ENCODE results near the gene ZYX.
"Not testable (repeated sequence)": the region's sequence is repeated elsewhere in the genome, so short reads cannot be mapped to it uniquely, and the experiment has no call there.

Gene ZYX

GRCh38 chr7:143396625-143397556 lies 15.7 kb downstream of the ZYX start:
- H3K27ac ChIP-seq (ENCODE audit: low read depth, low read length), result no peak overlapping the region
- H3K9ac ChIP-seq (ENCODE audit: low read length in 5 of 5), result no peak overlapping the region
- no peaks in the 10 kb centered on the region for H3K27me3 ChIP-seq (ENCODE audit: control insufficient read depth in 5 of 5, insufficient read depth in 4 of 5, low read length in 5 of 5)
- H3K4me3 ChIP-seq (ENCODE audit: low read depth in 1 of 5, low read length in 5 of 5), result no peak overlapping the region
- H3K9me3 ChIP-seq (ENCODE audit: control insufficient read depth in 5 of 5, low read length in 5 of 5), result no peaks in the 10 kb centered on the region
- H3K4me1 ChIP-seq (ENCODE audit: control insufficient read depth in 5 of 5, insufficient read depth in 5 of 5, low read length in 5 of 5), result peaks cover 20 to 49% (median 44%) of the 10 kb centered on the region in 5 donors
- H3K36me3 ChIP-seq (ENCODE audit: control insufficient read depth in 5 of 5, insufficient read depth in 5 of 5, low read length in 5 of 5), result peaks cover 0 to 4% (median 0%) of the 10 kb centered on the region in 5 donors

DNA sequence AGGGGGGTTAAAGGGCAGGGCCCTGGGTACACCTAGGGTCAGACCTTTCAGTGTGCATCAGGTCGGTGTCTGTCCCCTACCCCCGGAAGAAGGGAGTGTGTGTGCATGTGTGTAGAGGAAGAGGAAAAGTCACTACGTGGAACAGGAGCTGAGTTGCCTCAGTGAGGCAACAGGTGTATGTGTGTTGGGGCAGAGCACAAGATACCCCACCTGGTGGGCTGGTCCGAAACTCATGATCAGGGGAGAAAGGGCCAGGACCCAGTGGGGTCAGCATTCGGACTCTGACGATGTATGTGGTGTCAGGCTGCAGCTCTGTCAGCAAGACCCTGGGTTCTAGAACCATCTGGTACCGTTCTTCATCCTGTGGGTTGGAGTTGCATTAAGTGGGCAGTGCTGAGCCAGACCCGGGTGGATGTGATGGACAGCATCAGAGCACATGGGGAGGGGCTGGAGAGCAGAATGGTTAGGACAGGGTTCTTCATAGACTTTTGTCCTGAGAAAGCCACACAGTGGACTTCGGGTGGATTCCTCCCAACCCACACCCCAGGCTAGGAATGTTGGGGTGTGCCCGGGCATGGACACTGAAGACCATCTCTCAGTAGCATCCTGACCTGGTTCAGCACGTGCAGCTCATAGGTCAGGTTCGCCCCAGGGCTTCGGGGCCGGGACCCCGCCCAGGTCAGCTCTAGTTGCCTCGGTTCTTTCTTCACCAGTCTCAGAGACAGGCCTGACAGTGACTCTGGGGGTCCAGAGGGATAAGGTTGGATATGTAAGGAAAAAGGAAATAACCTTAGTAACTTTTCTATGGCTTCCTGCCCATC lies 16.8 kb downstream of the ZYX start:
- no peak overlapping the region for H3K27ac ChIP-seq (ENCODE audit: low read depth, low read length)
- H3K4me1 ChIP-seq (ENCODE audit: control insufficient read depth in 5 of 5, insufficient read depth in 5 of 5, low read length in 5 of 5), result peaks cover 15 to 38% (median 34%) of the 10 kb centered on the region in 5 donors
- no peaks in the 10 kb centered on the region for H3K9me3 ChIP-seq (ENCODE audit: control insufficient read depth in 5 of 5, low read length in 5 of 5)
- no peak overlapping the region for H3K4me3 ChIP-seq (ENCODE audit: low read depth in 1 of 5, low read length in 5 of 5)
- H3K36me3 ChIP-seq (ENCODE audit: control insufficient read depth in 5 of 5, insufficient read depth in 5 of 5, low read length in 5 of 5), result peaks cover 0 to 2% (median 0%) of the 10 kb centered on the region in 5 donors
- H3K27me3 ChIP-seq (ENCODE audit: control insufficient read depth in 5 of 5, insufficient read depth in 4 of 5, low read length in 5 of 5), result no peaks in the 10 kb centered on the region
- H3K9ac ChIP-seq (ENCODE audit: low read length in 5 of 5), result no peak overlapping the region

DNA sequence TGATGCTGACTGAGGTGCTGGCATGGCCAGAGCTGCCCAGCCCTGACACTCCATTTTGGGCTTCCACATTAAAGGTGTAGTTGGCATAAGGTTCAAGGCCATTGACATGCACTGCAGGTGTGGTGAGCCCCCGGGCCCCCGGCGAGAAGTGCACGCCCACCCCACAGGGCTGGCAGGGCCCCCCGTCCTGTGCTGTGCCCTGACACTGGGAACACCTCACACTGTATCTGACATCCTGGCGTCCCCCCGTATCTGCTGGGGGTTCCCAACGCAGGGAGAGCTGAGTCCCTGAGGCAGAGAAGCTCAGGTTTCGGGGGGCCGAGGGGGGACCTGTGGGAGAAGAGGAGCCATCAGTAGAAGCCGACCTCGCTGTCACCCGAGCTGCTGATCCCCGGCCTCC lies 17.5 kb downstream of the ZYX start:
- H3K27ac ChIP-seq (ENCODE audit: low read depth, low read length), result no peak overlapping the region
- H3K4me1 ChIP-seq (ENCODE audit: control insufficient read depth in 5 of 5, insufficient read depth in 5 of 5, low read length in 5 of 5), result peaks cover 12 to 32% (median 27%) of the 10 kb centered on the region in 5 donors
- no peak overlapping the region for H3K4me3 ChIP-seq (ENCODE audit: low read depth in 1 of 5, low read length in 5 of 5)
- H3K9ac ChIP-seq (ENCODE audit: low read length in 5 of 5), result no peak overlapping the region
- no peaks in the 10 kb centered on the region for H3K27me3 ChIP-seq (ENCODE audit: control insufficient read depth in 5 of 5, insufficient read depth in 4 of 5, low read length in 5 of 5)
- no peaks in the 10 kb centered on the region for H3K9me3 ChIP-seq (ENCODE audit: control insufficient read depth in 5 of 5, low read length in 5 of 5)
- H3K36me3 ChIP-seq (ENCODE audit: control insufficient read depth in 5 of 5, insufficient read depth in 5 of 5, low read length in 5 of 5), result no peaks in the 10 kb centered on the region

DNA sequence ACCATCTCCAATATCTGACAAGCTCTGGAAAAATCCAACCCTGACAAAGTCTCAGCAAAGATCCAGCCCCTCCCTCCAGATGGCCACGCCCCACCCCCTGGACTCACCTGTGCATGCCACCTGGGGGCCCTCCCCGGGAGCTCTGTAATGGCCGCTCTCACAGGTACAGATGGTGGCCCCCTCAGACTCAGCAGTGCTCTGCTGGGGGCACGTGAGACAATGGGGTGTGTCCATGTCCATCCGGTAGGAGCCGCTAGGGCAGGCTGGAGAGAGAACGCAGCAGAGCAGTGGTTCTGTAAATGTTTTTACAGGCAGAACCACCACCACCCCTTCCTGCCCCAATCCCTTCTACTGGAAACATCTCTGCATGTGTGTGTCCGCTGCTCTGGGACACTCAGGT lies 18.0 kb downstream of the ZYX start:
- H3K9ac ChIP-seq (ENCODE audit: low read length in 5 of 5), result no peak overlapping the region
- no peaks in the 10 kb centered on the region for H3K27me3 ChIP-seq (ENCODE audit: control insufficient read depth in 5 of 5, insufficient read depth in 4 of 5, low read length in 5 of 5)
- H3K9me3 ChIP-seq (ENCODE audit: control insufficient read depth in 5 of 5, low read length in 5 of 5), result no peaks in the 10 kb centered on the region
- H3K4me1 ChIP-seq (ENCODE audit: control insufficient read depth in 5 of 5, insufficient read depth in 5 of 5, low read length in 5 of 5), result peaks cover 12 to 26% (median 24%) of the 10 kb centered on the region in 5 donors
- no peak overlapping the region for H3K27ac ChIP-seq (ENCODE audit: low read depth, low read length)
- no peaks in the 10 kb centered on the region for H3K36me3 ChIP-seq (ENCODE audit: control insufficient read depth in 5 of 5, insufficient read depth in 5 of 5, low read length in 5 of 5)
- H3K4me3 ChIP-seq (ENCODE audit: low read depth in 1 of 5, low read length in 5 of 5), result no peak overlapping the region

DNA sequence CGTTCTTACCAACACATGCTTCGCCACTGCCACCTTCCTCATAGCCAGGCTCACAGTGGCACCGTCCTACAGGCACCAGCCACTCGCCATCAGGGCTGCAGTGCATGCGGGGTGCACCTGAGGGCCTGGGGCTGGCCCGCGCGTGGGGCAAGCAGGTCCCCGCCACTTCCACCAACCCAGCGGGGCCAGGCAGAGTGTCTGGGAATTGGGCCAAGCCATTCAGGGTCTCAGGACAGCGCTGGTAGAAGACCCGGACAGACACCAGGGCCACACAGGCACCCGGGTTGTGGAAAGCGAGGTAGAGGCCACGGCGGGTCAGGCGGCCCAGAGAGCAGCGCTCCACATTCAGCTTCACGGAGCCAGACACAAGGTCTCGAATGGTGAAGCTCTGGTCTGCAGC lies 18.5 kb downstream of the ZYX start:
- Histone ChIP-seq H3K9ac (ENCODE audit: low read length in 5 of 5) (no peak overlapping the region), H3K27me3 (ENCODE audit: control insufficient read depth in 5 of 5, insufficient read depth in 4 of 5, low read length in 5 of 5) (no peaks in the 10 kb centered on the region), H3K4me1 (ENCODE audit: control insufficient read depth in 5 of 5, insufficient read depth in 5 of 5, low read length in 5 of 5) (peaks cover 12 to 24% (median 23%) of the 10 kb centered on the region in 5 donors), H3K36me3 (ENCODE audit: control insufficient read depth in 5 of 5, insufficient read depth in 5 of 5, low read length in 5 of 5) (no peaks in the 10 kb centered on the region), H3K27ac (ENCODE audit: low read depth, low read length) (no peak overlapping the region), H3K9me3 (ENCODE audit: control insufficient read depth in 5 of 5, low read length in 5 of 5) (no peaks in the 10 kb centered on the region), H3K4me3 (ENCODE audit: low read depth in 1 of 5, low read length in 5 of 5) (no peak overlapping the region)

DNA sequence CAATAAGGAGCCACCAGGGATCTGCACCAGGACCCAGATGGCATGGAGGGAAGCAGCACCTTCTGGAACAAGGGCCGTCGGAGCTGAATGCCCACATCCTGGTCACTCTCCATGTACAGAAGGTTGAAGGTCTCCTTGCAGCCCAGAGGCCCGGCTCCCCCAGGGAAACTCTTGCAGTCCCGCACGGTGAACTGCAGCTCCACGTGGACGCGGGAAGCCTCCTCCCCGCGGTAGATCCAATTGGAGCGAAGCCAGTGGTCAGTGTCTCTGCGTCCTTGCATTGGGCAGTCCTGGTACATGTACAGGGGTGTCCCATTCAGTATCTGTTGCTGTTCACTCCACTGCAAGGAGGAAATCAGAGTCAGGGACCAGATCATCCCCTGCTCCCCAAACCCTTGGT lies 20.1 kb downstream of the ZYX start:
- no peaks in the 10 kb centered on the region for H3K27me3 ChIP-seq (ENCODE audit: control insufficient read depth in 5 of 5, insufficient read depth in 4 of 5, low read length in 5 of 5)
- H3K9me3 ChIP-seq (ENCODE audit: control insufficient read depth in 5 of 5, low read length in 5 of 5), result no peaks in the 10 kb centered on the region
- H3K27ac ChIP-seq (ENCODE audit: low read depth, low read length), result no peak overlapping the region
- no peaks in the 10 kb centered on the region for H3K36me3 ChIP-seq (ENCODE audit: control insufficient read depth in 5 of 5, insufficient read depth in 5 of 5, low read length in 5 of 5)
- H3K4me3 ChIP-seq (ENCODE audit: low read depth in 1 of 5, low read length in 5 of 5), result no peak overlapping the region
- peaks cover 4 to 13% (median 13%) of the 10 kb centered on the region in 5 donors for H3K4me1 ChIP-seq (ENCODE audit: control insufficient read depth in 5 of 5, insufficient read depth in 5 of 5, low read length in 5 of 5)
- no peak overlapping the region for H3K9ac ChIP-seq (ENCODE audit: low read length in 5 of 5)

- not testable (repeated sequence) for H3K36me3 ChIP-seq (ENCODE audit: control insufficient read depth in 5 of 5, insufficient read depth in 5 of 5, low read length in 5 of 5); H3K4me3 ChIP-seq (ENCODE audit: low read depth in 1 of 5, low read length in 5 of 5); H3K9ac ChIP-seq (ENCODE audit: low read length in 5 of 5); H3K27me3 ChIP-seq (ENCODE audit: control insufficient read depth in 5 of 5, insufficient read depth in 4 of 5, low read length in 5 of 5); H3K27ac ChIP-seq (ENCODE audit: low read depth, low read length); H3K9me3 ChIP-seq (ENCODE audit: control insufficient read depth in 5 of 5, low read length in 5 of 5); H3K4me1 ChIP-seq (ENCODE audit: control insufficient read depth in 5 of 5, insufficient read depth in 5 of 5, low read length in 5 of 5)
Observed at GRCh38 chr7:143402233-143402632, 21.1 kb downstream of the ZYX start.

DNA sequence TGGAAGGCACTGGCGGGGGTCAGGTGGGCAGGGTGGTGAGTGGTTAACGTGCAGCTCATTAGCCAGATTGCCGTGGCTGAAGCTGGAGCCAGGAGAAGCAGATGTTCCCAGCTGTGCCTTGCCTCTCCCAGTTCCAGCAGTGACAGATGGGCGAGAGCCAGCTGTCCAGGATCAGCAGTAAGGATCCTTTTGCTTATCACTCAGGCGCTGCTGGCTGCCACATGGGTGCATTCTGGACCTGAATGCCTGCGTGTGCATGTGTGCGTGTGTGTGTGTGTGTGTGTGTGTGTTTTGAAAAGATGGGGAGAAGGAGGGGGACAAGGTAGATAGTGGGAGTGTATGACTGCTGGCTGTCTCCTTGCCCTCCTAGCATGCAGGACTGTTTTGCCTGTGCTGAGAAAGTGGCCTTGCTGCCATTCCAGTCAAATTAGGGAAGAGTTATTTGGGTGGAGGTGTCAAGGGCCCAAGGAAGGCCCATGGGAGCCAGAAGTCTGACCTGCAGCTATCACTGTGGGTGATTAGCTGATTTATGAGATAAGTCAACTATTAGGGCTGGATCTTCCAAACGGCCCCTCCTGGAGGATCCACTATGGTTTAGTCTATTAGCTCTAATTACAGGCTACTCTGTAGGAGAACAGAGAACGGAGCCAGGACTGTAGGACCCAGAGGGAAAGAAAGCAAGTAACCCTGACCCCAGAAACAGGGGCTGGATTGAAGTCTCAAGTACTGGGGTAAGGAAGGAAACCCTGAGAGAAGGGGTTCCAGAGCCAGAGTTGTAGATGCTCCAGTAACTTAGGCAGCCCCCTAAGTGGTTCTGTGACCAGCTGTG lies 24.2 kb downstream of the ZYX start:
- peak overlapping the region in 1 of 5 donors; percentile 26 for H3K9ac ChIP-seq (ENCODE audit: low read length in 5 of 5)
- H3K9me3 ChIP-seq (ENCODE audit: control insufficient read depth in 5 of 5, low read length in 5 of 5), result no peaks in the 10 kb centered on the region
- H3K36me3 ChIP-seq (ENCODE audit: control insufficient read depth in 5 of 5, insufficient read depth in 5 of 5, low read length in 5 of 5), result no peaks in the 10 kb centered on the region
- no peaks in the 10 kb centered on the region for H3K27me3 ChIP-seq (ENCODE audit: control insufficient read depth in 5 of 5, insufficient read depth in 4 of 5, low read length in 5 of 5)
- no peak overlapping the region for H3K27ac ChIP-seq (ENCODE audit: low read depth, low read length)
- no peak overlapping the region for H3K4me3 ChIP-seq (ENCODE audit: low read depth in 1 of 5, low read length in 5 of 5)
- H3K4me1 ChIP-seq (ENCODE audit: control insufficient read depth in 5 of 5, insufficient read depth in 5 of 5, low read length in 5 of 5), result peaks cover 6 to 30% (median 15%) of the 10 kb centered on the region in 5 donors

DNA sequence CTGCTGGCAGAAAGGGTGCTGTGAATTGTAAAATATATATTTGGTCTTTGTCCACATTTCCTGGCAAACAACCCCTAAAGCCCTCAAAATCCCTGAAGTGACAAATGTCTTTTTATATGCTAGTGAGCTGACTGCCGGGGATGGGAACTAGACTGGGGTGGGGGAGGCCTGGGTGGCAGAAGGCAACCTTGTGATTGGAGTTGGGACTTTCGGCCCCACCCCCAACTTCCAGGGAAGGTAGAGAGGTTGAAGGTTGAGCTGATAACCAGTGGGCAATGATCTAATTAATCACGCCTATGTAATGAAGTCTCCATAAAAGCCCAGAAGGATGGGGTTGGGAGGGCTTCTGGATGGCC lies 24.8 kb downstream of the ZYX start:
- H3K9ac ChIP-seq (ENCODE audit: low read length in 5 of 5), result no peak overlapping the region
- no peak overlapping the region for H3K27ac ChIP-seq (ENCODE audit: low read depth, low read length)
- H3K4me1 ChIP-seq (ENCODE audit: control insufficient read depth in 5 of 5, insufficient read depth in 5 of 5, low read length in 5 of 5), result peaks cover 6 to 35% (median 19%) of the 10 kb centered on the region in 5 donors
- H3K4me3 ChIP-seq (ENCODE audit: low read depth in 1 of 5, low read length in 5 of 5), result no peak overlapping the region
- no peaks in the 10 kb centered on the region for H3K36me3 ChIP-seq (ENCODE audit: control insufficient read depth in 5 of 5, insufficient read depth in 5 of 5, low read length in 5 of 5)
- H3K27me3 ChIP-seq (ENCODE audit: control insufficient read depth in 5 of 5, insufficient read depth in 4 of 5, low read length in 5 of 5), result no peaks in the 10 kb centered on the region
- H3K9me3 ChIP-seq (ENCODE audit: control insufficient read depth in 5 of 5, low read length in 5 of 5), result no peaks in the 10 kb centered on the region

All from subcutaneous abdominal adipose tissue (tissue), 5 donors.